ENCODE data around the gene ARHGAP10. TPM values are rescaled to one million over a fixed set of nuclear protein-coding genes. Genes with fewer than 3 reads are reported as not detected.
A peak's percentile ranks its signal among the peaks of the same experiment; 100 is the strongest.

Gene ARHGAP10
- total RNA-seq, 2 donors from 2014 or later, result 14.6 to 23.3 TPM

- no peak overlapping the region for H3K27ac Mint-ChIP-seq
- H3K27me3 Mint-ChIP-seq, result no peaks in the 10 kb centered on the region
- ATAC-seq (no peak), DNase-seq (no peak)
- no peaks in the 10 kb centered on the region for H3K9me3 ChIP-seq (ENCODE audit: control insufficient read depth, low read length, poor library complexity, severe bottlenecking)
- H3K36me3 Mint-ChIP-seq (ENCODE audit: low read depth), result peaks cover 13% of the 10 kb centered on the region
- peaks cover 14% of the 10 kb centered on the region for H3K4me1 Mint-ChIP-seq
- H3K4me3 Mint-ChIP-seq, result no peak overlapping the region
Measured at GRCh38 chr4:148116969-148117368, 385.1 kb downstream of the ARHGAP10 start.

DNA sequence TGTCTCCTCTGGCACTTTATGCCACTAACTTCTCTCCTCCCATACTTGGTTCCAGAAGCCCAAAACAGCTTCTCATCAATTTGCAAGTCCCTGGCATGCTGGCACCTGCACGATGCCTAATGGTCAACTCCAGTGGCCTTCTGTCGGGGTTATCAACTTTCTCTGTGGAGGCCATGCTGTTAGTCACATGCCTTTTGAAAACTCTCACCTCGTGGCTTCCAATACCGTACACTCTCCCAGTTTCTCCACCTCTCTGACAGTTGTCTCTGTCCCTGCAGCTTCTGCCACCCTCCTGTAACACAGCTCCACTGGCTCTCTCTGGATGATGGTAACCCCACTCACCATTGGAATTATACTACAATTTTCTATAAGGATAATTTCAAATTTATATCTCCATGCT lies 386.3 kb downstream of the ARHGAP10 start:
- ATAC-seq (no peak), DNase-seq (no peak)
- Mint-ChIP-seq H3K4me3 (peak overlapping the region; percentile 5), H3K36me3 (ENCODE audit: low read depth) (peaks cover 15% of the 10 kb centered on the region), H3K4me1 (peaks cover 9% of the 10 kb centered on the region), H3K27ac (peak overlapping the region; percentile 2), H3K27me3 (no peaks in the 10 kb centered on the region)
- H3K9me3 ChIP-seq (ENCODE audit: control insufficient read depth, low read length, poor library complexity, severe bottlenecking), result no peaks in the 10 kb centered on the region

DNA sequence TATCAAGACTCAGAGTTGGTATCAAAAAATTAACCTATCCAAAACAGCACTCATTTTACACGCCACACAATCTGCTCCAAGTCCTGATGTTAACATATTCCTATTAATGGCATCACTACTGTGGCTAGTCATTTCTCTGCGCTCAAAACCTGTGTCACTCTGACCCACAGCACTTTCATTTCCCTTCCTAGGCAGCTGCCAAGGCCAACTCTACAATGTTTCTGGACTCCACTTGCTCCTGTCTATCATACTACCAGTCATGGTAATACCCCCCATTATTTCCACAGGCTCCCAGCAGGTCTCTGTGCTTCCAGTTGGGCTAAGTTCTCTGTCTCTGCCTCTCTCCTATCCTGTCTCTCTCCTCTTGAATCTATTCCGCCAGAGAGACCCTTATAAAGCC lies 386.7 kb downstream of the ARHGAP10 start:
- Mint-ChIP-seq H3K27me3 (no peaks in the 10 kb centered on the region), H3K36me3 (ENCODE audit: low read depth) (peaks cover 16% of the 10 kb centered on the region), H3K27ac (peak overlapping the region; percentile 2), H3K4me1 (peaks cover 9% of the 10 kb centered on the region), H3K4me3 (no peak overlapping the region)
- ATAC-seq (no peak), DNase-seq (no peak)
- H3K9me3 ChIP-seq (ENCODE audit: control insufficient read depth, low read length, poor library complexity, severe bottlenecking), result no peaks in the 10 kb centered on the region

DNA sequence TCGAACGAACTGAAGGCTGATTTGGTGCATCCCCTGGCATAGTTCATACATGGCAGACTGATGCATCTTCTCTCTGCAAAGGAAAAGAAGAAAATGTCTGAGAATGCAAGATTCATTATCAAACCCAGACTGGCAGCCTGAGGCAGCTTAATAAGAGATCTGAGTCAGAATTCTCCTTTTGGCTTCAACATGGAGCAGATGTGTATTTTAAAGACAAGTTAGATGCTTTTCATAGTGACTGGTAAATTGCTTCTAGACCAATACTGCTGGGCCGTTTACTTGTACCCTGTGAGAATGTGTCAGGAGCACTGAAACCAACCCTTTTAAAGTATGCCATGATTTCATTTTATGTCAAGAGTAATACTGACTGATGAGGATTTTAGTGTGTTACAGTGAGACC lies 388.3 kb downstream of the ARHGAP10 start:
- no peak for ATAC-seq
- no peak for DNase-seq
- peaks cover 5% of the 10 kb centered on the region for H3K4me1 Mint-ChIP-seq
- no peak overlapping the region for H3K4me3 Mint-ChIP-seq
- H3K9me3 ChIP-seq (ENCODE audit: control insufficient read depth, low read length, poor library complexity, severe bottlenecking), result no peaks in the 10 kb centered on the region
- no peak overlapping the region for H3K27ac Mint-ChIP-seq
- H3K27me3 Mint-ChIP-seq, result no peaks in the 10 kb centered on the region
- H3K36me3 Mint-ChIP-seq (ENCODE audit: low read depth), result peaks cover 18% of the 10 kb centered on the region

Other genes starting within 250 kb of the ARHGAP10 start
- gene TMEM184C, start 114.7 kb upstream of the ARHGAP10 start, total RNA-seq, result 10 to 100 TPM; 14.2 to 18.0 TPM
- gene PRMT9, start 47.9 kb upstream of the ARHGAP10 start, total RNA-seq, result 10 to 100 TPM; 13.9 to 21.3 TPM